BLaER1 treated with 17β-estradiol and CSF1 and Interleukin-3, amounts not matched to agents 10 nM and 100 nM (cell line): Measurements from ENCODE around the gene OR2B2.
A peak's percentile ranks its signal among the peaks of the same experiment; 100 is the strongest.
"Not testable (repeated sequence)": the region's sequence is repeated elsewhere in the genome, so short reads cannot be mapped to it uniquely, and the experiment has no call there.

Experiments used
- H3K27ac ChIP-seq, 11 experiments: shearing (Covaris generic); formaldehyde crosslinking; 2 replicates each; pipeline ENCODE4 v1.8.1; 2022
- H3K27me3 ChIP-seq, 11 experiments: shearing (Covaris generic); formaldehyde crosslinking; 2 replicates each; pipeline ENCODE4 v1.8.1; 2022
- H3K36me3 ChIP-seq, 11 experiments: shearing (Covaris generic); formaldehyde crosslinking; 2 replicates each; pipeline ENCODE4 v1.8.1; 2022
- H3K4me1 ChIP-seq, 10 experiments: shearing (Covaris generic); formaldehyde crosslinking; 2 replicates each; pipeline ENCODE4 v1.8.1; 2022
- H3K4me2 ChIP-seq, 11 experiments: shearing (Covaris generic); formaldehyde crosslinking; 2 replicates each; pipeline ENCODE4 v1.8.1; 2022
- H3K4me3 ChIP-seq, 10 experiments: shearing (Covaris generic); formaldehyde crosslinking; 2 replicates each; pipeline ENCODE4 v1.8.1; 2022
- H3K9ac ChIP-seq, 11 experiments: shearing (Covaris generic); formaldehyde crosslinking; 2 replicates each; pipeline ENCODE4 v1.8.1; 2022
- H3K9me3 ChIP-seq, 11 experiments: shearing (Covaris generic); formaldehyde crosslinking; replicated peaks in 1 of 11; 2 replicates each; pipeline ENCODE4 v1.8.1; 2022
- H4K20me1 ChIP-seq, 11 experiments: shearing (Covaris generic); formaldehyde crosslinking; 2 replicates each; pipeline ENCODE4 v1.8.1; 2022
- Cebpa-rat ChIP-seq, 11 experiments: shearing (Covaris generic); IDR thresholded peaks; 2 replicates each; pipeline ENCODE4 v1.8.1; 2022

The OR2B2 gene

DNA sequence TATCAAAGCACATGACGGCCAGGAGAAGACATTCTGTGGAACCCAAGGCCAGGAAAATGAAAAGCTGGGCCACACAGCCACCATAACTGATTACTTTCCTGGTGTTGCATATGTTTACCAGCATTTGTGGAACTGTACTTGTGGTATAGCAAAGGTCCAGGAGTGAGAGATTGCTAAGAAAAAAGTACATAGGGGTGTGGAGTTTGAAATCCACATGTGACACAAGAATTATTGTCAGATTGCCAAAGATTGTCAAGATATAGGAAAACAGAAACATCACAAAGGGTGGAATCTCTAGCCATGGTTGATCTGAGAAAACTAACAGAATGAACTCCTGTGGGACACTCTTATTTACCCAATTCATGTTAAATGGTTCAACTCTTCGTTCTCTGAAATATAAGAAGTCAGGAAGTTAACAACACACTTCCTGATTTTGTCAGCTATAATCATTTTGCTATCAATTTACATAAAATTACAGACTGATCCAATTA is at the start of gene OR2B2:
Gene OR2B2, minus strand, starts transcription at position 441 of the 491 bp plus-strand sequence. Its CDS starts 77 bp downstream, at position 364.
- no peaks in the 10 kb centered on the region for H3K27me3 ChIP-seq
- H3K4me1 ChIP-seq: peaks cover 0 to 9% (median 0%) of the 10 kb centered on the region in 10 experiments; a peak in 3 of 20 replicates
- no peaks in the 10 kb centered on the region for H3K36me3 ChIP-seq
- H3K9me3 ChIP-seq: 0 out of 22 replicates have a peak, but pooled peaks cover 0 to under 1% (median 0%) of the 10 kb centered on the region in 11 experiments
- H4K20me1 ChIP-seq: no peaks in the 10 kb centered on the region
- H3K4me2 ChIP-seq: no peak within 1 kb of the TSS
- no peak within 1 kb of the TSS for H3K27ac ChIP-seq
- H3K4me3 ChIP-seq: no peak within 1 kb of the TSS
- no peak for TF ChIP-seq Cebpa-rat (IDR thresholded peaks at IDR 0.05)
- H3K9ac ChIP-seq: no peak within 1 kb of the TSS

DNA sequence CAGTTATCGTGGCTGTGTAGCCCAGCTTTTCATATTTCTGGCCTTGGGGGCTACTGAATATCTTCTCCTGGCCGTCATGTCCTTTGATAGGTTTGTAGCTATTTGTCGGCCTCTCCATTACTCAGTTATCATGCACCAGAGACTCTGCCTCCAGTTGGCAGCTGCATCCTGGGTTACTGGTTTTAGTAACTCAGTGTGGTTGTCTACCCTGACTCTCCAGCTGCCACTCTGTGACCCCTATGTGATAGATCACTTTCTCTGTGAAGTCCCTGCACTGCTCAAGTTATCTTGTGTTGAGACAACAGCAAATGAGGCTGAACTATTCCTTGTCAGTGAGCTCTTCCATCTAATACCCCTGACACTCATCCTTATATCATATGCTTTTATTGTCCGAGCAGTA is 45.3 kb upstream of the OR2B2 start:
- H3K4me3 ChIP-seq: no peak overlapping the region

DNA sequence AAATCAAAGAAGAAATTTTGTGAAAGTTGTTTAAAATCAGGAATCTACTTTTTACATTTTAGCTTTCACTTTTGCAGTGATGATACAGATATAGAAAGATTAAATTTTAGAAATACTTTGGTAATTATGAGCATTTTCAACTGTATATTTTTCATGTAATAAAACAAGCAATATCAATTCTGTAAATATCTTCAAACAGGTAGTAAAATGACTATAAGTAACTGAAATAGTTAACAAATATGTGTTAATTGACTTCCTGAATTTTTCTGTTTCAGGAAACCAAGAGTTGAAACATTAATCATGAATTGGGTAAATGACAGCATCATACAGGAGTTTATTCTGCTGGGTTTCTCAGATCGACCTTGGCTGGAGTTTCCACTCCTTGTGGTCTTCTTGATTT is 44.7 kb upstream of the OR2B2 start, which contains the start of gene OR2B6:
Gene OR2B6, plus strand, starts transcription at position 301 of the 400 bp plus-strand sequence. Its CDS starts 0 bp downstream, at position 301.
- TF ChIP-seq Cebpa-rat (IDR thresholded peaks at IDR 0.05): no peak
- Histone ChIP-seq H3K4me1 (peaks cover 0 to 22% (median 11%) of the 10 kb centered on the region in 10 experiments; a peak in 13 of 20 replicates), H4K20me1 (no peaks in the 10 kb centered on the region), H3K36me3 (no peaks in the 10 kb centered on the region), H3K4me2 (peak within 1 kb of the TSS in 7 of 11 experiments; percentile 7 to 65 (median 56); a peak in 14 of 22 replicates), H3K27me3 (no peaks in the 10 kb centered on the region), H3K9me3 (no peaks in the 10 kb centered on the region), H3K4me3 (no peak within 1 kb of the TSS), H3K27ac (peak within 1 kb of the TSS in 4 of 11 experiments; percentile 39 to 64 (median 51); a peak in 6 of 22 replicates), H3K9ac (peak within 1 kb of the TSS in 1 of 11 experiments; percentile 14; a peak in 2 of 22 replicates)

More for the DNA sequence above, 45.3 kb upstream of the OR2B2 start:
- peaks cover 0 to 22% (median 11%) of the 10 kb centered on the region in 10 experiments; a peak in 13 of 20 replicates for H3K4me1 ChIP-seq
- H3K9ac ChIP-seq: peak overlapping the region in 1 of 11 experiments; percentile 14; a peak in 2 of 22 replicates
- H3K27me3 ChIP-seq: no peaks in the 10 kb centered on the region
- no peaks in the 10 kb centered on the region for H3K9me3 ChIP-seq
- peak overlapping the region in 4 of 11 experiments; percentile 39 to 64 (median 51); a peak in 6 of 22 replicates for H3K27ac ChIP-seq
- no peaks in the 10 kb centered on the region for H3K36me3 ChIP-seq
- TF ChIP-seq Cebpa-rat (IDR thresholded peaks at IDR 0.05): no peak
- H4K20me1 ChIP-seq: no peaks in the 10 kb centered on the region
- peak overlapping the region in 7 of 11 experiments; percentile 7 to 65 (median 56); a peak in 14 of 22 replicates for H3K4me2 ChIP-seq

DNA sequence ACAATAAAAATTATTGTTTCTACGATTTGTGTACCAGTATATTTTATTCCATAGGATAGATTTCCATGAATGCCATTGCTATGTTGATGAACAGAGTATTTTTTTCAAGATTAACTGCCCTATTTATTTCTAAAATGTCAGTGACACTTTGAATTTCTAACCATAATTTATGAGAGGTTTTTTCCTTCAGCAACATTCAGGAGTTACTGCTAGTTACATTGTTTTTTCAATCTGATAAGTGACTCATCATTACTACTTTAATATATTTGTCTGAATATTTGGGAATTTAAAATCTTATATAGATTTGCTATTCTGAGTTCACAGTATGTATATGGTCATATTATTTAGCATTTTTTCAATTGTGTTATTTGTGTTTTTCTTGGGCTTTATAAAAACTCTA is 38.8 kb upstream of the OR2B2 start:
- no peak overlapping the region for H3K27ac ChIP-seq
- no peaks in the 10 kb centered on the region for H3K36me3 ChIP-seq
- no peak overlapping the region for H3K4me2 ChIP-seq
- H3K9ac ChIP-seq: no peak overlapping the region
- no peaks in the 10 kb centered on the region for H3K27me3 ChIP-seq
- H4K20me1 ChIP-seq: no peaks in the 10 kb centered on the region
- no peak for TF ChIP-seq Cebpa-rat (IDR thresholded peaks at IDR 0.05)
- no peaks in the 10 kb centered on the region; a peak in 1 of 20 replicates for H3K4me1 ChIP-seq
- H3K4me3 ChIP-seq: no peak overlapping the region
- H3K9me3 ChIP-seq: peaks cover 0 to 17% (median 7%) of the 10 kb centered on the region in 11 experiments; a peak in 11 of 22 replicates

DNA sequence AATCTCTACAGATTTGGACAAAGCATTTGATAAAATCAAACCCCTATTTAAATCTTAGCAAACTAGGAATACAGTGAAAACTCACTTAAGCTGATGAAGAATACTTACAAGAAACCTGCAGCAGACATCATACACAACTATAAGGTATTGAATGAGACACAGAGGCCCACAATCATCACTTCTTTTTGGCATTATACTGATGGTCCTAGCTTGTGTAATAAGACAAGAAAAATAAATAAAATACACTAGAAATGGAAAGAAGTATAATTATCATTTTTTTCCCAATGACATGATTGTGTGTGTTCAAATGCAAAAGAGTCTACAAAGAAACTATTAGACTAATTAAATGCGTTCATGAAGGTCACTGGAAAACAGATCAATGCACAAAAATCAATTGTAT is 36.0 kb upstream of the OR2B2 start:
- Histone ChIP-seq H3K9ac (no peak overlapping the region), H3K27me3 (no peaks in the 10 kb centered on the region), H3K4me3 (no peak overlapping the region), H3K27ac (no peak overlapping the region), H3K4me1 (no peaks in the 10 kb centered on the region), H3K4me2 (no peak overlapping the region), H3K9me3 (peaks cover 0 to 17% (median 8%) of the 10 kb centered on the region in 11 experiments; a peak in 11 of 22 replicates), H4K20me1 (no peaks in the 10 kb centered on the region), H3K36me3 (no peaks in the 10 kb centered on the region)
- no peak for TF ChIP-seq Cebpa-rat (IDR thresholded peaks at IDR 0.05)

DNA sequence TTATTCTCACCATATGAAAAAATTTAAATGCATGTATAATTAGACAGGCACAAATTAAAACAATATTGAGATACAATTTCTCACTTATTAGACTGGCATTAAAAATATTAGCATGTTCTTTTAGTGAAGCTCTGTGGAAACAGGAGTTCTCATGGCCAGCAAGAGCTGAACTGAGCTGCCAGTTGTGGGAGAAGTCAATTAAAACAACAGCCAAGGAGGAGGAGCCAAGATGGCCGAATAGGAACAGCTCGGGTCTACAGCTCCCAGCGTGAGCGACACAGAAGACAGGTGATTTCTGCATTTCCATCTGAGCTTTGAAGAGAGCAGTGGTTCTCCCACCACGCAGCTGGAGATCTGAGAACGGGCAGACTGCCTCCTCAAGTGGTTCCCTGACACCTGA is 30.9 kb upstream of the OR2B2 start:
- not testable (repeated sequence) for H3K4me3 ChIP-seq, H3K9ac ChIP-seq, H3K4me2 ChIP-seq, H3K27ac ChIP-seq, H3K27me3 ChIP-seq, H3K36me3 ChIP-seq, H4K20me1 ChIP-seq
- peaks cover 0 to 15% (median 9%) of the 10 kb centered on the region in 10 experiments; a peak in 13 of 20 replicates for H3K4me1 ChIP-seq
- peaks cover 0 to 11% (median 2%) of the 10 kb centered on the region in 11 experiments; a peak in 9 of 22 replicates for H3K9me3 ChIP-seq

DNA sequence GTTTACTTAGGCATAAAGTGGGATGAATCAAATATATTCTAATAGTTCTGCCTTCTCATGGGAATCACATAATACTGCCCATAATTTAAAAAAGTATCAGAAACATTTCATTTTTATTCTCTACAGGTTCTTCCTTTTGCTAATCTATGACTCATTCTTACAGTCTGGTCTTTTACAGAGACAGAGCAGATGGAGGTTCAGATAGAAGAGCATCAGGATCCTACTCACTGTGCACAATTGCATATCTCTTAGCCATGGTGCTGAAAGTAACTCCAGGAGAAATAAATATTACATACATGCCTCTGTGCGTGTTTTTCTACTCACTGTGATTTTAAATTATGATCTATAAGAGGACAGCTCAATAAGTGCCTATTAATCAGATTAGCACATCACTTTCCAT is 28.6 kb upstream of the OR2B2 start:
- Histone ChIP-seq H3K4me1 (peaks cover 0 to 15% (median 9%) of the 10 kb centered on the region in 10 experiments; a peak in 13 of 20 replicates), H3K27me3 (no peaks in the 10 kb centered on the region), H3K4me3 (no peak overlapping the region), H3K9me3 (peaks cover 0 to under 1% (median 0%) of the 10 kb centered on the region in 11 experiments; a peak in 1 of 22 replicates), H3K9ac (no peak overlapping the region), H3K36me3 (no peaks in the 10 kb centered on the region), H3K27ac (no peak overlapping the region), H3K4me2 (peak overlapping the region in 4 of 11 experiments; percentile 31 to 47 (median 38); a peak in 4 of 22 replicates), H4K20me1 (no peaks in the 10 kb centered on the region)
- TF ChIP-seq Cebpa-rat (IDR thresholded peaks at IDR 0.05): no peak

DNA sequence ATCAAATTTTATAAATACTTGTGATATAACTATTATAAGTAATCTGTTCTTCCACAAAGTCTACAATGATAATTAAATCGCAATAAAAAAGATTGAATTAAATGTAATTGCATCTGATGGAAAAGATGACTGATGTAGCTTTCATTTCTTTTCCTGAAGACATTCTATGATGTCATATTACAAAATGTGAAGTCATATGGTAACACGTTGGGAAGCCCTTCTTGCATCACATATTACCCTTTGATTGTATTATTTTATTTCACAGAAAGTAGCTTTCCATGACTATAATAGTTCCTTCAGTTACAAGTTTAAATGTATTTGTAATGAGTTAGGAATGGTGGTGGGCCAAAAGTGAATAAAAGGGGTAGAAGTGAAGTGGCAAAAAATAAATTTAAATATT is 19.0 kb upstream of the OR2B2 start:
- Histone ChIP-seq H3K4me3 (no peak overlapping the region), H3K9ac (no peak overlapping the region), H3K9me3 (peaks cover 12 to 28% (median 18%) of the 10 kb centered on the region in 11 experiments; a peak in 19 of 22 replicates), H3K27ac (no peak overlapping the region), H3K4me2 (no peak overlapping the region), H3K27me3 (no peaks in the 10 kb centered on the region), H4K20me1 (no peaks in the 10 kb centered on the region), H3K4me1 (no peaks in the 10 kb centered on the region), H3K36me3 (no peaks in the 10 kb centered on the region; a peak in 1 of 22 replicates)
- no peak for TF ChIP-seq Cebpa-rat (IDR thresholded peaks at IDR 0.05)

DNA sequence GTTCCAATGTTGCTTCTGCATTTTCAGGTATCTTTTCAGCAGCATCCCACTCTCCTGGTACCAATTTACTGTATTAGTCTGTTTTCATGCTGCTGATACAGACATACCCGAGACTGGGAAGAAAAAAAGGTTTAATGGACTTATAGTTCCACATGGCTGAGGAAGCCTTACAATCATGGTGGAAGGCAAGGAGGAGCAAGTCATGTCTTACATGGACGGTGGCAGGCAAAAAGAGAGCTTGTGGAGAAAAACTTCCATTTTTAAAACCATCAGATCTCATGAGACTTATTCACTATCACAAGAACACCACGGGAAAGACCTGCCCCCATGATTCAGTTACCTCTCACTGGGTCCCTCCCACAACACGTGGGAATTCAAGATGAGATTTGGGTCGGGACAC is 17.7 kb upstream of the OR2B2 start:
- not testable (repeated sequence) for H3K27me3 ChIP-seq, H3K36me3 ChIP-seq, H3K4me1 ChIP-seq, H3K27ac ChIP-seq, H3K4me2 ChIP-seq, H3K9ac ChIP-seq, H4K20me1 ChIP-seq, H3K4me3 ChIP-seq
- peaks cover 12 to 28% (median 18%) of the 10 kb centered on the region in 11 experiments; a peak in 19 of 22 replicates for H3K9me3 ChIP-seq

DNA sequence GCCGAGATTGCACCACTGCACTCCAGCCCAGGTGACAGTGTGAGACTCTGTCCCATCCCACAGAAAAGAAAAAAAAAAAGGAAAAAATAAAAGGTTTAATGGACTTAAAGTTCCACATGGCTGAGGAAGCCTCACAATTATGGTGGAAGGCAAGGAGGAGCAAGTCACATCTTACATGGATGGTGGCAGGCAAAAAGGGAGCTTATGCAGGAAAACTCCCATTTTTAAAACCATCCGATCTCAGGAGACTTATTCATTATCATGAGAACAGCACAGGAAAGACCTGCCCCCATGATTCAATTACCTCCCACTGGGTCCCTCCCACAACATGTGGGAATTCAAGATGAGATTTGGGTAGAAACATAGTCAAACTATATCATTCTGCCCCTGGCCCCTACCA is 15.8 kb upstream of the OR2B2 start:
- not testable (repeated sequence) for H3K4me3 ChIP-seq, H3K27me3 ChIP-seq, H4K20me1 ChIP-seq, H3K9ac ChIP-seq, H3K4me1 ChIP-seq, H3K27ac ChIP-seq, H3K36me3 ChIP-seq, H3K4me2 ChIP-seq
- peaks cover 12 to 28% (median 18%) of the 10 kb centered on the region in 11 experiments; a peak in 19 of 22 replicates for H3K9me3 ChIP-seq
